Measurements from ENCODE around the gene LARGE1.

GRCh38 chr22:33917744-33918406 is 2.4 kb downstream of the LARGE1 start:
- TF ChIP-seq EZH2phosphoT487 (conservative IDR thresholded peaks at IDR 0.05; ENCODE audit: low read length) (no peak), CTCF (IDR thresholded peaks at IDR 0.05; ENCODE audit: insufficient read depth, low read length, poor library complexity, severe bottlenecking) (no peak)

All from SU-DHL-6 (cell line).